Transverse colon (tissue), 4 donors: Measurements from ENCODE around the gene OXT. TPM values are rescaled to one million over a fixed set of nuclear protein-coding genes. Genes with fewer than 3 reads are reported as not detected.

ENCODE experiments used
- DNase-seq: peaks from one replicate; pipeline ENCODE4 v3.0.0-alpha.2; 2019
- H3K27ac ChIP-seq, 4 donors: fragments of 200-600 bp; sonication (generic); 2 replicates each; pipeline ENCODE4 v1.5.1; 2016 to 2018; ENCODE audit warnings: inconsistent platforms in 4 of 4
- H3K27me3 ChIP-seq: fragments of 200-600 bp; sonication (generic); 2 replicates; pipeline ENCODE4 v1.5.1; 2017; ENCODE audit warnings: inconsistent platforms
- H3K36me3 ChIP-seq, 4 donors: fragments of 200-600 bp; sonication (generic); 2 replicates each; pipeline ENCODE4 v1.5.1; 2017 to 2019; ENCODE audit warnings: inconsistent platforms in 4 of 4
- H3K4me1 ChIP-seq, 4 donors: fragments of 200-600 bp; sonication (generic); 2 replicates each; pipeline ENCODE4 v1.5.1; 2017 to 2020; ENCODE audit warnings: inconsistent platforms in 4 of 4
- H3K4me3 ChIP-seq, 4 donors: fragments of 200-600 bp; sonication (generic); 1 replicate in 1 of 4; 2 replicates in 3 of 4; pipeline versions ENCODE4 v1.5.1 to v1.6.1; 2017 to 2019; ENCODE audit warnings: inconsistent platforms in 4 of 4
- H3K9me3 ChIP-seq, 2 donors: fragments of 200-600 bp; sonication (generic); 2 replicates each; pipeline ENCODE4 v1.5.1; 2017 to 2019; ENCODE audit warnings: inconsistent platforms in 2 of 2
- CTCF ChIP-seq, 5 experiments: fragments of 200-600 bp in 3 of 5; fragments of 450-650 bp in 2 of 5; sonication (generic) in 3 of 5; IDR thresholded peaks; 1 replicate in 2 of 5; 2 replicates in 3 of 5; pipeline ENCODE4 v1.5.1; 2016 to 2017; ENCODE audit warnings: antibody characterized with exemption in 5 of 5, inconsistent platforms in 3 of 5, mild to moderate bottlenecking in 2 of 5, moderate library complexity in 1 of 5
- EP300 ChIP-seq: sonication (generic); formaldehyde crosslinking; IDR thresholded peaks from one replicate; pipeline ENCODE4 v1.6.1; 2017; ENCODE audit warnings: antibody characterized with exemption, low read depth
- POLR2A ChIP-seq: fragments of 450-650 bp; IDR thresholded peaks from one replicate; pipeline ENCODE4 v1.6.1; 2016; ENCODE audit warnings: antibody characterized with exemption, mild to moderate bottlenecking, moderate library complexity
- POLR2AphosphoS5 ChIP-seq, 3 donors: sonication (generic); formaldehyde crosslinking; IDR thresholded peaks; one replicate each; pipeline ENCODE4 v1.6.1; 2016; ENCODE audit warnings: antibody characterized with exemption in 3 of 3
- WGBS, 2 donors: methylation state at CpG; one replicate each; pipeline ENCODE4 v1.1.5; 2018; ENCODE audit warnings: low coverage in 1 of 2; 5-methylcytosine and 5-hydroxymethylcytosine counted together
- in situ Hi-C, 4 donors: fragments of 200-750 bp; cut with MboI; loops; one replicate each; pipeline versions ENCODE4 v1.15.0 to v1.15.1; 2017; ENCODE audit warnings: low sequenced_read_pairs in 3 of 4, low pct_ligation_motif_present in 1 of 4, low pct_unique_long_range_greater_than_20kb in 1 of 4
- intact Hi-C: fragments of 100-400 bp; cut with DNase I; formaldehyde crosslinking; loops from one replicate; pipeline ENCODE4 v1.15.1; 2023; ENCODE audit warnings: low total_unique reads
- total RNA-seq, 4 donors: library from RNA; depleted of rRNA; stranded (reverse); fragments of >200 nt; gene quantifications; one replicate each; pipeline ENCODE4 v1.1.0, GENCODE V29; 2016

Gene OXT
- total RNA-seq, 4 donors from 2014 or later = not detected

- peaks cover 69% of the 10 kb centered on the region for H3K27me3 ChIP-seq
- 41 to 58% methylated on average over 3 to 6 of the region's 6 CpGs for WGBS, 2 donors
- H3K4me3 ChIP-seq = no peak overlapping the region
- in situ Hi-C loops (no loop called here), intact Hi-C loops (no loop called here)
- peaks cover 0 to 12% (median 10%) of the 10 kb centered on the region in 4 donors for H3K4me1 ChIP-seq
- H3K27ac ChIP-seq = no peak overlapping the region
- no peak for TF ChIP-seq CTCF (IDR thresholded peaks at IDR 0.05)
- no peak for TF ChIP-seq POLR2A
- TF ChIP-seq EP300 = no peak
- no peak for TF ChIP-seq POLR2AphosphoS5 (IDR thresholded peaks at IDR 0.05)
- no peaks in the 10 kb centered on the region for H3K36me3 ChIP-seq
- no peak for DNase-seq
- no peaks in the 10 kb centered on the region for H3K9me3 ChIP-seq
Measured at GRCh38 chr20:3080939-3081388, 9.5 kb downstream of the OXT start.

- in situ Hi-C loops = no loop called here
- Histone ChIP-seq H3K4me3 (no peak overlapping the region), H3K36me3 (no peaks in the 10 kb centered on the region), H3K27ac (no peak overlapping the region), H3K9me3 (no peaks in the 10 kb centered on the region), H3K27me3 (peaks cover 69% of the 10 kb centered on the region), H3K4me1 (peaks cover 0 to 12% (median 10%) of the 10 kb centered on the region in 4 donors)
- intact Hi-C loops = no loop called here
- WGBS, 2 donors = 72 to 79% methylated on average over 2 to 10 of the region's 11 CpGs
- DNase-seq = no peak
- no peak for TF ChIP-seq EP300
- TF ChIP-seq CTCF (IDR thresholded peaks at IDR 0.05) = no peak
- no peak for TF ChIP-seq POLR2AphosphoS5 (IDR thresholded peaks at IDR 0.05)
- no peak for TF ChIP-seq POLR2A
Measured at GRCh38 chr20:3081641-3082040, 10.2 kb downstream of the OXT start.

GRCh38 chr20:3082306-3082951 lies 11.0 kb downstream of the OXT start:
- DNase-seq = no peak
- Histone ChIP-seq H3K27me3 (peaks cover 69% of the 10 kb centered on the region), H3K4me3 (peak overlapping the region in 3 of 4 donors; percentile 17 to 45 (median 31)), H3K27ac (no peak overlapping the region), H3K9me3 (no peaks in the 10 kb centered on the region), H3K4me1 (peaks cover 0 to 12% (median 10%) of the 10 kb centered on the region in 4 donors), H3K36me3 (no peaks in the 10 kb centered on the region)
- TF ChIP-seq POLR2A (no peak), POLR2AphosphoS5 (IDR thresholded peaks at IDR 0.05) (no peak), CTCF (IDR thresholded peaks at IDR 0.05) (no peak), EP300 (no peak)
- 12 to 20% methylated on average over 2 to 19 of the region's 71 CpGs for WGBS, 2 donors
- intact Hi-C loops = no loop called here
- in situ Hi-C loops = no loop called here

- in situ Hi-C loops = no loop called here
- H3K27me3 ChIP-seq = peaks cover 69% of the 10 kb centered on the region
- H3K4me1 ChIP-seq = peaks cover 0 to 12% (median 10%) of the 10 kb centered on the region in 4 donors
- no peak for DNase-seq
- peak overlapping the region in 3 of 4 donors; percentile 17 to 45 (median 31) for H3K4me3 ChIP-seq
- intact Hi-C loops = no loop called here
- TF ChIP-seq EP300 = no peak
- TF ChIP-seq POLR2AphosphoS5 (IDR thresholded peaks at IDR 0.05) = no peak
- no peak for TF ChIP-seq POLR2A
- TF ChIP-seq CTCF (IDR thresholded peaks at IDR 0.05) = no peak
- H3K27ac ChIP-seq = no peak overlapping the region
- H3K36me3 ChIP-seq = no peaks in the 10 kb centered on the region
- no peaks in the 10 kb centered on the region for H3K9me3 ChIP-seq
- 19% methylated on average over 51 of the region's 76 CpGs; no CpG with 5 or more reads in 1 of the 2 donors for WGBS, 2 donors
Measured at GRCh38 chr20:3082955-3083952, 11.8 kb downstream of the OXT start.
